Urinary bladder (tissue), 4 donors: ENCODE measurements around the gene TFAP2A. TPM values are rescaled to one million over a fixed set of nuclear protein-coding genes. Genes with fewer than 3 reads are reported as not detected.

ENCODE experiments used
- DNase-seq: peaks from one replicate; pipeline ENCODE4 v3.0.0-alpha.2; 2015; ENCODE audit errors: extremely low spot score
- H3K27ac ChIP-seq: one replicate; pipeline ENCODE4 v1.5.1; 2013; ENCODE audit warnings: low read depth, mild to moderate bottlenecking, moderate library complexity
- H3K36me3 ChIP-seq: one replicate; pipeline ENCODE4 v1.6.1; 2013; ENCODE audit warnings: mild to moderate bottlenecking, moderate library complexity; ENCODE audit not compliant: insufficient read depth
- H3K4me1 ChIP-seq: one replicate; pipeline ENCODE4 v1.6.1; 2013; ENCODE audit warnings: mild to moderate bottlenecking, moderate library complexity; ENCODE audit not compliant: insufficient read depth
- H3K4me3 ChIP-seq: one replicate; pipeline ENCODE4 v1.5.1; 2013; ENCODE audit warnings: low read depth, low read length
- WGBS: extraction: QIAGEN DNeasy Blood & Tissue Kit; methylation state at CpG from one replicate; pipeline ENCODE4 v1.1.7; 2013; 5-methylcytosine and 5-hydroxymethylcytosine counted together
- polyA plus RNA-seq: library from polyadenylated mRNA; stranded (reverse); fragments of 200-250 nt; gene quantifications from one replicate; pipeline ENCODE4 v1.2.3, GENCODE V29; 2013
- total RNA-seq: library from RNA; depleted of rRNA; stranded (reverse); fragments of >200 nt; gene quantifications from one replicate; pipeline ENCODE4 v1.2.3, GENCODE V29; 2014
- donor health status: healthy with polysubstance abuse.
- donor health status: healthy.

Gene TFAP2A
- total and polyA plus RNA-seq, 2 donors, result 1.1 to 1.6 TPM

DNA sequence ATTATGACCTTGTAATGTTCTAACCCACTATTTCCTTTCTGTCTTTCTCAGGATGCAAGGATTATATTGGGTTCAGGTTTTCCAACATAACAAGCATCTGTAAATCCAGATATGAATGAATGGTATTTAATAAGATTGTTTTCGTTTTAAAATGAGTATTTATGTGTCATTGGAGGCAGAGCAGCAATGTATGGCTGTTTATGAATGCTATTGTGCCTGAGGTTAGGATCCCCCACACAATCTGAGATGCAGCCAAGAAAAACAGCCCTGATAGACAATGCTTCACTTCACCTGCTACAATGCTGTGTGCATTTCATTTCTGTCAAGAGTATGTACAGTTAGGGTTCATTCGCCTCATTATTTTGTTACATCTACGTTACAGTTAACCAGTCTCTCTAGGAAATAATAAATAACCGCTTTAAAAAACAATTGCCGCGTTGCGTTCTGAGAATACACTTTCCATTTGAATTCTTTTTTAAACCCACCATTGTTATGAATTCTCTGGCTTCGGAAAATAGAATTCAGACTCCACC, 19.6 kb downstream of the TFAP2A start:
- Histone ChIP-seq H3K27ac (no peak overlapping the region), H3K36me3 (peaks cover 2% of the 10 kb centered on the region), H3K4me1 (no peaks in the 10 kb centered on the region), H3K4me3 (no peak overlapping the region)
- WGBS, result 11% methylated on average over 8 of the region's 8 CpGs
- no peak for DNase-seq

- DNase-seq, result no peak
- WGBS, result 10% methylated on average over 8 of the region's 8 CpGs
- no peaks in the 10 kb centered on the region for H3K4me1 ChIP-seq
- no peak overlapping the region for H3K4me3 ChIP-seq
- H3K27ac ChIP-seq, result no peak overlapping the region
- H3K36me3 ChIP-seq, result peaks cover 2% of the 10 kb centered on the region
Observed at GRCh38 chr6:10393544-10394225, 21.2 kb downstream of the TFAP2A start.

GRCh38 chr6:10391799-10392198, 23.1 kb downstream of the TFAP2A start:
- Histone ChIP-seq H3K4me3 (no peak overlapping the region), H3K27ac (no peak overlapping the region), H3K4me1 (no peaks in the 10 kb centered on the region), H3K36me3 (no peaks in the 10 kb centered on the region)
- DNase-seq, result no peak
- WGBS, result 16% methylated on average over 10 of the region's 10 CpGs

DNA sequence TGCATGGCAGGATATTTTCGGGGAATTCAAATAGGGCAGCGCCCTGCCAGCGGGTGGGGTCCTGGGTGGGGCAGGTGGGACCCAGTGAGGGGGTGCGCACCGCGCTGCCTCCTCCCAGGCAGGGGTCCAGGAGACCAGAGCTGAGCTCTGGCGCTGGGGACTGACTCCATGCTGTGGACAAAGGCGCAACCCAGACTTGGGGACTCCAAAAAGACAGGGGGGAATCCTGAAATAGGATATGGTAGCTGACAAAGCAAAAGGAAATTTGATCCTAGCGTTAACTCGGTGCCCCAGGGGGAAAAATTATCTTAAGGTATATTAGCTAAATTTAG, 23.6 kb downstream of the TFAP2A start:
- Histone ChIP-seq H3K4me3 (no peak overlapping the region), H3K27ac (no peak overlapping the region), H3K36me3 (no peaks in the 10 kb centered on the region), H3K4me1 (no peaks in the 10 kb centered on the region)
- WGBS, result 8% methylated on average over 10 of the region's 10 CpGs
- no peak for DNase-seq

DNA sequence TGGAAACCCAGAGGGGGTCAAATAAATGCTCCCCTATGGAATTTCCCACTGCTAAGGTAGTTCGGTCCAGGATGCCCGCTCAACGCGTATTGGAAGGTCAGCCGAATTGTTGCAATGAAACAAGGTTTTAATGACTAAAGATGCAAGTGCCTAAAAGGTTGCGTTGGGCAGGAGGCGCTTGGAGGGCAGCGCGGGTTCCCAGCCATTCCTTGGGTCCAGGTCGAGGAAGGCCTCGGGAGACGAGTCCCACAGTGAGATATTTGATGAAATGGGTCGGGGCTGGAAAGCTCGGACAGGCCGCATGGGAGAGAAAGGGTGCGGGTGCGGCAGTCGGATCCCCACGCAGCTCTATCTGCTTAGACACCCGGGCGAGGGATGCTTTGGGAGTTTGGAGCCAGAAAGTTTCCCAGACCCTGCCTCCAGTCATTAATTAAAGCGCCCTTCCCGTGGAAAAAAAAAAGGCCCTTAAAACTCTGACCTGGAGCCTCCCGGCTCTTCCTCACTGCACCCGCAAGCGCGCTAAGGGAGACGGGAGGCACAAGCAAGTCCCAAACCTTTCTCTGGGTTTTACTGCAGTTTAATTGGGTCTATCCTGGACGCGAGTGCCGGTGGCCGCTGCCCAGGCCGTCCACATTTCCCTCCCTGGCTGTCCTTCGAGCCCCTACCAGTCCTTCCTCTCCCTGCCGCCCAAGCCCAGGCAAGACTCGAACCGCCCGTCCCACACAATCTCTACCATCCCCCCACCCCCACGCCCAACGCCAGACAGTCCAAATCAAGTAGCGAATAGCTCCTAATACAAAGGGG, 24.2 kb downstream of the TFAP2A start:
- H3K4me3 ChIP-seq, result no peak overlapping the region
- H3K36me3 ChIP-seq, result no peaks in the 10 kb centered on the region
- H3K27ac ChIP-seq, result no peak overlapping the region
- H3K4me1 ChIP-seq, result no peaks in the 10 kb centered on the region
- no peak for DNase-seq
- WGBS, result 10% methylated on average over 41 of the region's 41 CpGs

DNA sequence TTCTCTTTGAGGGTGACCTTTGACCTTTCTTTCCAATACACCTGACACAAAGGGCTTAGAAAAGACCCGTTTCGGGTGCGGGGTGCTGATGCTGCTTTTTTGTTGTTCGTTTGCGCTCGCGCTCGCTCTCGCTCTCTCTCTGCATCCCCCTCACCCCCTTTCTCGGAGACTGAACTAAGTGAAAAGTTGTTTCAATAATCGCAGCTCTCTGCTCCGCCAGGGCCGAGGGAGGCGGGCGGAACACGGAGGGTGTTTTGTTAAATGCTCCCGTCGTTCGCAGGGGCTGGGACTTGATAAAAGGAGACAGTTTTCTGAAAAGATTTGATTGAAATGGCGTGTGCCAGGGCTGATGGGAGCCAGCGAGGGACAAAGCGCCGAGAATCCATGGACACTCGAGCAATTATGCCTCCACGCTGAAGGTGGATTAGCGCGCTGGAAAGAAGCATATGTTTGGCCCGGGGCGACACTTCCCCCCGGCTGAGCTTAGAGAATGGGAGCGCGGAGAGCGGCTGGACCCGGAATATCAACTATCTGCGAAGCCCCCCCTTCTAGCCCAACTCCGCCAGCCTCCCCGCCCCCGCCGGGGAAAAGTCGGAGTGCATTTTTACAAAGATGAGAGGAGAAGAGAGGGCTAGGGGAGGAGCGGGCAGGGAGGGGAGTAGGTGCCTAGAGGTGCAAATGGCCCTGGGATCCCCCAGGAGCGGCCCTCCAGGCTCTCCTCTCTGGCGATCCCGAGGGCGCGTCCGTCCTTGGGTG, 25.0 kb downstream of the TFAP2A start:
- H3K4me1 ChIP-seq, result no peaks in the 10 kb centered on the region
- no peak overlapping the region for H3K4me3 ChIP-seq
- DNase-seq, result no peak
- no peak overlapping the region for H3K27ac ChIP-seq
- H3K36me3 ChIP-seq, result no peaks in the 10 kb centered on the region
- 6% methylated on average over 47 of the region's 47 CpGs for WGBS

- Histone ChIP-seq H3K4me1 (no peaks in the 10 kb centered on the region), H3K36me3 (no peaks in the 10 kb centered on the region), H3K27ac (no peak overlapping the region), H3K4me3 (no peak overlapping the region)
- WGBS, result 20% methylated on average over 8 of the region's 8 CpGs
- no peak for DNase-seq
Observed at GRCh38 chr6:10386756-10387654, 27.9 kb downstream of the TFAP2A start.

DNA sequence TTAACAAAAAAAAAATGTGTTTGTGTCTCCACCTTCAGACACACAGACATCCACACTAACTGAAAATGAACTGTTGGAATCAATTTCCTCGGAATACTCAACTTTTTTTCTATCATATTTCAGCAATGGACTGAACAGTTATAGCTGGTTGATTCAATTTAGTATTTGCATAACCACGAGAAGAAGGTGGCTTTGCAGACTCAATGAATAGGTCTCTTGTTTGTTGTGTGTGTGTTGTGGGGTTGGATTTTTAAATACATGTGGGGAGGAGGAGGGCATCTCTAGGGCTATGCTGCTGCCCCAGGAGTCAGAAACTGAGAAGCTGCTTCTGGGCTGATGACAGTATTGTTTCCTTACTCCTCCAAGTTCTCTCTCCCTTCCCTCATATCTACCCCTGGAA, 28.7 kb downstream of the TFAP2A start:
- Histone ChIP-seq H3K27ac (no peak overlapping the region), H3K4me3 (no peak overlapping the region), H3K36me3 (no peaks in the 10 kb centered on the region), H3K4me1 (no peaks in the 10 kb centered on the region)
- 7% methylated on average over 2 of the region's 2 CpGs for WGBS
- no peak for DNase-seq

DNA sequence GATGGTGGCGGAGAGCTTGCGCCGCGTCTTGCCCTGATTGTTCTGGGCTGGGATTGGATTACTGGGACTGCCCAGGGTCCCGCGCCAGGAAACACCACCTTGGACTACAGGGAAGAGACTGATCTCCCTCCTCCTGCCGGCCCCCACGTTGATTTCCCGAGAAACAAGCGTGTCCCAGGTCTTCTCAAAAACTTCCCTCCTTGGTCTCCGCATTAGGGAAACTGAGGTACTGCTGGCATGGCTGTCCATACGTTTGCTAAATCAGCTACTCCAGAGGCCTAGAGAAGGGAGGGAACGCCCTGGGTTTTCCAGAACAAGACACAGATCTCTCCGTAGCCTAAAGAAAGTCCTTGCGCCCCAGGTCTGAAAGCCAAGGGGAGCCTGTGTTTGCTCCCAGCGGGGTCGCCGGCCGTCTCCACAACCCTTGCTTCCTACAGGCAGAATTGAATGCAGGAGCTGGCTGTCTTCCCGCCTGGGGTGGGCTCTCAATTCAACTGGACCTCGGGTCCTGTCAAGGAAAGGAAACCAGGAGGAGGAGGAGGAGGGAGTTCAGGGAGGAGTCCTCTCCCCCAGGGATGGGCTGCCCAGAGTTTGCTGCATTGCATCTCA, 29.2 kb downstream of the TFAP2A start:
- H3K27ac ChIP-seq, result no peak overlapping the region
- H3K4me1 ChIP-seq, result no peaks in the 10 kb centered on the region
- WGBS, result 10% methylated on average over 21 of the region's 21 CpGs
- no peak overlapping the region for H3K4me3 ChIP-seq
- no peaks in the 10 kb centered on the region for H3K36me3 ChIP-seq
- no peak for DNase-seq

DNA sequence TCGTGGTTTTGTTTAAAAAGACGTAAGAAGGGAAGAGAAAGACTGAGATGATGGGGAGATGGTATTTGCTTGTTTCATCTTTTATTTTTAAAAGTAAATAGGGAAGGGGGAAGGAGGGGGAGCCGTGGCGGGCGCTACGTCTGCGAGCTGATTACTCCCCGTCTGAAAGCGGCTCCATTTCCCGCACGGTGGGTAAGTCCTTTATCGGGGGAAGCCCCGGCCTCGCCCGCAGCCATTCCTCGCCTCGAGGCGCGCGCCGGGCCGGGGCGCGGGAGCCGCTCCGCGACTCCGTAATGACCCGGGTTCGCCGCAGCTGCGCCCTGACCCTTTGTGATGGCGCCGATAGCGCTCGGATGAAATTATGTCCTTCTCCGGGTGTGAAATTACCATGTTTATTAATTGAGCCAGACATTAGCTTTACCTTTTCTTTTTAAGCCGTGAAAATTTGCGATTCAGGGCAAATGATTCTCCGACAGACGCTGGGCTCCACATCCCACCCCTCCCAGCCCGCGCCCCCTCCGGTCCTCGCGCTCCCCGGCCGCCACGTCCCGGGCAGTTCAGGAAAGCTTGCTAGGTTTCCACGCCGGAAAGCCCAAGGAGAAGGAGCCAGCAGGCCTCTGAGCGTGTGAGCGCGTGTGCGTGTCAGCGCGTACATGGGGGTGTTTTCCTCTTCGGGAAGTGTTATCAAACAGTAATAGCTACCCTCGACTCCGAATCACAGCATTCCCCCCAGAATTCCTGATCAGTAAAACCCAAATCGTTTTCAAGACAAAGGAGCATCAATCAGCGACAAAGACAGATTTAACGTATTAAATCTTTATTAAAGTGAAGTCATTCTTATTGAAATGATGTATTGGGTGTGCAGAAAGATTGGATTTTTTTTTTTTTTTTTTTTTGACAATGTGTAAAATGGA, 30.0 kb downstream of the TFAP2A start:
- Histone ChIP-seq H3K4me1 (no peaks in the 10 kb centered on the region), H3K36me3 (no peaks in the 10 kb centered on the region), H3K4me3 (no peak overlapping the region), H3K27ac (no peak overlapping the region)
- 5% methylated on average over 64 of the region's 64 CpGs for WGBS
- no peak for DNase-seq

- WGBS, result 7% methylated on average over 9 of the region's 9 CpGs
- Histone ChIP-seq H3K4me3 (no peak overlapping the region), H3K27ac (no peak overlapping the region), H3K4me1 (no peaks in the 10 kb centered on the region), H3K36me3 (no peaks in the 10 kb centered on the region)
- DNase-seq, result no peak
Observed at GRCh38 chr6:10384091-10384609, 30.7 kb downstream of the TFAP2A start.
